ENCODE data around the gene RAMAC. TPM values are rescaled to one million over a fixed set of nuclear protein-coding genes. Genes with fewer than 3 reads are reported as not detected.
"Not testable (repeated sequence)": the region's sequence is repeated elsewhere in the genome, so short reads cannot be mapped to it uniquely, and the experiment has no call there.

Gene RAMAC
- total RNA-seq, 1 donor: 13.5 TPM

GRCh38 chr15:82966671-82967071 is 19.3 kb upstream of the RAMAC start:
- no peak for DNase-seq (ENCODE audit: low read depth in 2 of 3, low spot score in 2 of 3)

DNA sequence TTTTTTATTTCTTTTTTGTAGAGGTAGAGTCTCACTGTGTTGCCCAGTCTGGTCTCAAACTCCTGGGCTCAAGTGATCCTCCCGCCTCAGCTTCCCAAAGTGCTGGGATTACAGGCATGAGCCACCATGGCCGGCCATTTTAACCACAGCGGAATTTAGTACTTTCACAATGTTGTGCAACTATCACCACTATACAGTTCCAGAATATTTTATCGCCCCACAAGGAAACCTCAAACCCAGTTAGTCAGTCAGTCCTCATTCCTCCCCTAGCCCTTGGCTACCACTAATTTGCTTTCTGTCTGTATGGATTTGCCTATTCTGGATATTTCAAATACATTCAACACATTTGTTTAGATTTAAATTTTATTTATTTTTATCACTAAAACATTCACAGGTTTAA is 17.9 kb upstream of the RAMAC start:
- DNase-seq (ENCODE audit: low read depth in 2 of 3, low spot score in 2 of 3): no peak

GRCh38 chr15:82969353-82969752 is 16.7 kb upstream of the RAMAC start:
- no peak for DNase-seq (ENCODE audit: low read depth in 2 of 3, low spot score in 2 of 3)

DNA sequence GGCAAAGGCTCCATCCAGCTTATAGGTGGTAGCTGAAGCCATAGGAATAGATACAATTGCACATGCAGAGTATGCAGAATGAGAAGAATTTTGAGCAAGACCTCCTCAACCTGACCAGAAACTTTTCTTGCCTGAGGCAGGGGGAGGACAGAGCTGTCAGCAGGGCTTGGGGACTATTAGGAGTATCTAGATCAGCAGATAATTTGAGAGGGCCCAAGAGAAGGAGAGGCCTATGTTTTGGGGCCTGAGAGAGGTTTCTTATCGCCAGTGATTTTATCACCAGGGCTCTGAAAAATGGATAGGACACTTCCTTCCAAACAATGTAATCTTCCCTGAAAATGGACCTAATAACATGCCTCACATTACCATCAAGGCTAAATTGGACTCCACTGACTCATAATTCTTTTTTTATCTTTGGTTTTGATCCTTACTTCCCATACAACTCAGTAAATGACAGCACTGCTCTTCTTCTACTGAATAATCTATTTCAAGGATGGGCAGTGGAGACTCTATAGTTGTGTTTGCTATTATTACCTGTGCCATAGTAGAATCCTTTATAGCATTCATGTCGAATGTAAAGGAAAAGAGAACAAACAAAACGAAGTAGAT is 15.8 kb upstream of the RAMAC start:
- no peak for DNase-seq (ENCODE audit: low read depth in 2 of 3, low spot score in 2 of 3)

- DNase-seq (ENCODE audit: low read depth in 2 of 3, low spot score in 2 of 3): no peak
Observed at GRCh38 chr15:82970696-82971095, 15.3 kb upstream of the RAMAC start.

DNA sequence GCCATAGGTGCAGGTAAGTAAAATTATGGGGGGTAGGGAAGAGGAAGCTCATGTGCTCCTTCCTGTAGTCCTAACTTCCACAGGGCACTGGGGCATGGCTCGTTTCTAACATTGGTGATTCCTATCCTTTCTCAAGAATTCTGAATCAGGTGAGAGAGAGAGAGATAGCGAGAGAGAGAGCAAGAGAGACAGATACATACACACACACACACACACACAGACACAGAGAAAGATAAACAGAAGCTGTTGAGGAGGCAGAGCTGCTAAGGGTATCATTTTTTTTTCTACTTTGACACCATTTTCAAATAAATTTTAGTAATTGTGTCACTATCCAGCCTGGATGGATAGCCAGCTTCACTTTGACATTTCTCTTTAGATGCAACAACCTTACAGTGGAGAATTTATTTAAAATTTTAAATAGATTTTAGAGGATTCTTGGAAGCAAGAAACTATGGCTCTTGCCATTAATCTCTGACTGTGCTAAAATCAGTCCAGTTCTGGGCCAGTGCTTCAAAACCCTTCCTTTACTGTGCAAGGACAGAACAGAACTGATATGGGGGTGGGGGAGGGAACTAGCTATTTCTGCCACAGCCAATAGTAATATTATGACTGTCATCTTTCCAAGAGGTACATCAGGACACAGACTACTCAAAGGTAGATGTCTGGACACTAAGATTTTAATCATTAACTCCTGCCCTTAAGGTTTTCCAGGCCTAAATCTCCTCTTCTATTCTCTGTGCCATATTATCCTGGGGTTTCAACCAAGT is 14.6 kb upstream of the RAMAC start:
- DNase-seq (ENCODE audit: low read depth in 2 of 3, low spot score in 2 of 3): no peak

- no peak for DNase-seq (ENCODE audit: low read depth in 2 of 3, low spot score in 2 of 3)
Observed at GRCh38 chr15:82972990-82973389, 13.0 kb upstream of the RAMAC start.

DNA sequence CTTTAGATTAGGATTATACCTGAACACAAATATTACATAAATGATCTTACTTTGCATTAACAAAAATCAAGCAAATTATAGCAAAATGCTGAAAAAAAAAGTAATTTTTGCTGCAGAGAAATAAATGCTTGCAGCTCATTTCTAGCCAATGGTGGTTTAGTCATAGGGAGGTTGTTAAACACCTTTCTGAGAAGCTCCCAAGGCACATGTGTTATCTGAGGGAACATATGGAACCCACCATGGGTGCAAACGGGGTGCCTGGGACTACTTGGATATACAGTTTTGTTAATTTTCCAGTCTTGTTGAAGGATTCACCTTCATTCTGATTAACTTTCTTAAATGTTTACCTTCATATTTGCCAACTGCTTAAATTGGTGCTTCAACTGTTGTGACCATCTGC is 8.9 kb upstream of the RAMAC start:
- no peak for DNase-seq (ENCODE audit: low read depth in 2 of 3, low spot score in 2 of 3)

- DNase-seq (ENCODE audit: low read depth in 2 of 3, low spot score in 2 of 3): no peak
Observed at GRCh38 chr15:82978438-82978837, 7.6 kb upstream of the RAMAC start.

GRCh38 chr15:82979726-82980125 is 6.3 kb upstream of the RAMAC start:
- no peak for DNase-seq (ENCODE audit: low read depth in 2 of 3, low spot score in 2 of 3)

DNA sequence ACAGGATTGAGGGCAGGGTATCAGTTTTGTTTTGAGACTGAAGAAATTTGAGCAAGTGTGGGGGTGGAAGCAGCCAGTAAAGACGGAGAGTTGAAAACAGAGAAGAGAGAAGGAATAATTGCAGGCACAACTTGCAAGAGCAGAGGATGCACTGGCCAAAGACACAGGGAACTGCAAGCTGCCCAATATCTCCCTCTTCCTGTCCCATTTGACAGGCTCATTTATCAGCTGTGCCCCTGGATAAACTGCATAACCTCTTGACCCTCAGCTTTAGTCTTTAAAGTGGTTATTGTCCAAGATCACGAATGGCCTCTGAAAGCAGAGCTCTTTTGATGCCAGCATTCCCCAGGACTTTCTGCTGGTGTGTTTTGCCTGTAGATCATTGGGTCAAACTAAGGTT is 5.0 kb upstream of the RAMAC start:
- DNase-seq (ENCODE audit: low read depth in 2 of 3, low spot score in 2 of 3): no peak

DNA sequence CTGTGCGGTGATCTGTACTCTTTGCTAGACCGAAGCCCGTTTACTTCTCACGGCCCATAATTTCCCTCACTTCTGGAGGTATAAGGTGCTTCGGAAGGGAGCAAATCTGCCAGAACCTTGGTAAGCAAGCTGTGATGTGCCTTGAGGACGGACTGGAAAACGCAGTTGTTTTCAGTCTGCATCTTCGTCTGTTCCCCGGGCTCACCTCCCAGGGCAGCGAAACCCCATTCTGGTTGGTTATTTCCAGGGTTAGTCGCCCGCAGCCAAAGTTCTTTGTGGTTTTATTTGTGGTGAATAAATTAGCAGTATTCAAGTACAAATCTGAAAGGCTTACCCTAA is 401 bp downstream of the RAMAC start:
- DNase-seq (ENCODE audit: low read depth in 2 of 3, low spot score in 2 of 3): peak in 2 of 3 donors; percentile 41 to 56

DNA sequence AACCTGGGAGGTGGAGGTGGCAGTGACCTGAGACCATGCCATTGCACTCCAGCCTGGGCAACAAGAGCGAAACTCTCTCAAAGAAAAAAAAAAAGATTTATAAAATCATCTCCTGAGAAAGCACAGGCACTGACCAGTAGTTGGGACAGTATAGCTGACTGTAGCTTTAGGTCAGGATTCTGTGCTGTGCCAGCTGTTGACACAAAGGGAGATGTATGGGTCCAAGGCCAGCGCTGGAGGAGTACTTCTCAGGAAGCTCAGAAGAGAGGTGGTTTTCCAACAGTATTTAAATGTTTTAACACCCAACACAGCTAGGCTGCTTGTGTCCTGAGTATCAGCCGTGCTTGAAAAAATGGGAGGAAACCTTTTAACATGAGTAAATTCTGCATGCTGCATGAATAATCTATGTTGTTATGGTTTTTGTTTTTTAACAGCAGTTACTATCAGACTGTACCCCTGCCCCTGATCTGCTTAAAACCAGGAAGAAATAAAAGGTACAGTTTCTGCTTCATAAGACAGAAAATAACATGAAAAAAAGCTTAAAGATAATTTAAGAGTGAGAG is 6.5 kb downstream of the RAMAC start:
- DNase-seq (ENCODE audit: low read depth in 2 of 3, low spot score in 2 of 3): no peak

GRCh38 chr15:82993144-82993543 is 7.1 kb downstream of the RAMAC start:
- no peak for DNase-seq (ENCODE audit: low read depth in 2 of 3, low spot score in 2 of 3)

DNA sequence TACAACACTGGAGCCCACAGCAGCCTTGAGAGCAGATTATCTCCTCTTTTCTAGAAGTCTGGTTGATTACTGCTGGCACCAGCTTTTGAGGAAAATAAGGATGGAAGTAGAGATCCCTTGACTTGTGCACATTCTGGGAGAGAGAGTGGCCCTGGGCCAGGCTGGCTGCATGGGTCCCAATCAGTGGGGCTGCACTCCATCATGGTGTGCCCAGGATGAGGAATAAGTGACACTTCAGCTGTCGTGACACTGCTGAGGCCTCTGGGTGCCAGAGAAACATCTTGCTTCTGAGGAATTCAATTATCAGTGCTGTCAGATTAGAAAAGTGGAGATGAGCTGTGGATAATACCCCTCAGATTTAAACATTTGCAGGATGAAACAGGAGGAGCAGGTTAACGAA is 9.1 kb downstream of the RAMAC start:
- DNase-seq (ENCODE audit: low read depth in 2 of 3, low spot score in 2 of 3): no peak

- no peak for DNase-seq (ENCODE audit: low read depth in 2 of 3, low spot score in 2 of 3)
Observed at GRCh38 chr15:82995938-82996337, 9.9 kb downstream of the RAMAC start.

DNA sequence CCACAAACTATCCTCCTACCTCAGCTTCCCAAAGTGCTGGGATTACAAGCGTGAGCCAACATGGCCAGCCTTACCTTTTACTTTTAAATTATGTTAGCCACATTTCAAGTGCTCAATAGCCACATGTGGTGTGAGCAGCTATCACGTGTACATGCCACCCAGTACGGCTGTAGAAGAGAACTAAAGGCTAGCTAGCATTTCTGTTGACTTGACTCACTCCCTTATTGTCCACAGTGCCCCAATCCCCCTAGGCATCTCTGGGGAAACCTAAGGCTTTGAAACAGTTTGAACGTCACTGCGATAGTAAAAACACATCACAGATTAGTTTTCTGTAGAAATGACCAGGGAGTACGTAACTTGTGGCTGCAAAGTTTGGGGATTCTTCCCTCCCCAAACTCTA is 13.4 kb downstream of the RAMAC start:
- DNase-seq (ENCODE audit: low read depth in 2 of 3, low spot score in 2 of 3): no peak

GRCh38 chr15:82999905-83000671 is 14.1 kb downstream of the RAMAC start:
- peak; percentile 11 to 83 (median 62) for DNase-seq (ENCODE audit: low read depth in 2 of 3, low spot score in 2 of 3)

- DNase-seq (ENCODE audit: low read depth in 2 of 3, low spot score in 2 of 3): not testable (repeated sequence)
Observed at GRCh38 chr15:83000672-83001031, 14.6 kb downstream of the RAMAC start.

DNA sequence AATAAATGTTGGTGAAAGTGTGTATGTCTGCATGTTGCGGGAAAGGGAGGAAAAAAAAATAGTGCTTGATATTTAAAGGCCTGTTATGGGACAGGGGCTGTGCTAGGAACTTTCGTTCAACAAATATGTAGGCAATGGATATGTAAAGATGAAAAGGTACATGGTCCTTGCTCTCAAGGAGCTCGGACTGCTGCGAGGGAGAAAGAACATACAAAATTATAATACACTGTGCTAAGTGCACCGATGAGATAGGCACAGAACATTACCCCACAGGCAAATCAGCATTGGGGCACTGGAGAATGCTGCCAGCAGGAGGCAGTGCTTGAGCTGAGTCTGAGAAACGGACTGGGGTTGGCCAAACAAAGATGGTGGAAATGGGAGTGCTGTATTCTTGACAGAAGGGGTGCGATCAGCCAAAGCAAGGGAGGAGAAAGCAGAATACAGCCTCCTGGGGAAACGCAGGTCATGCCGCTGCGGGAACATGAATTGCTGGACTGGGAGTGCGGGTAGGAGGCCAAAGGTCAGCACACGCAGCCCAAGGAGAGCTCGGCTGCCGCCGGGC is 24.8 kb downstream of the RAMAC start:
- DNase-seq (ENCODE audit: low read depth in 2 of 3, low spot score in 2 of 3): peak; percentile 44 to 90 (median 81)
